GM18502 (cell line): ENCODE results near the gene KRTAP10-10.
"Not testable (repeated sequence)": the region's sequence is repeated elsewhere in the genome, so short reads cannot be mapped to it uniquely, and the experiment has no call there.

Experiments
- ATAC-seq: cut with Tn5 transposase; IDR thresholded peaks from one replicate; pipeline ENCODE4 v1.9.1; 2021; ENCODE audit warnings: mild to moderate bottlenecking; ENCODE audit not compliant: unreplicated experiment, poor library complexity

The KRTAP10-10 gene

GRCh38 chr21:44671911-44672310, 34.8 kb downstream of the KRTAP10-10 start:
- ATAC-seq = no peak

- no peak for ATAC-seq
Observed at GRCh38 chr21:44677881-44678280, 40.7 kb downstream of the KRTAP10-10 start.

- ATAC-seq = no peak
Observed at GRCh38 chr21:44681152-44681551, 44.0 kb downstream of the KRTAP10-10 start.

DNA sequence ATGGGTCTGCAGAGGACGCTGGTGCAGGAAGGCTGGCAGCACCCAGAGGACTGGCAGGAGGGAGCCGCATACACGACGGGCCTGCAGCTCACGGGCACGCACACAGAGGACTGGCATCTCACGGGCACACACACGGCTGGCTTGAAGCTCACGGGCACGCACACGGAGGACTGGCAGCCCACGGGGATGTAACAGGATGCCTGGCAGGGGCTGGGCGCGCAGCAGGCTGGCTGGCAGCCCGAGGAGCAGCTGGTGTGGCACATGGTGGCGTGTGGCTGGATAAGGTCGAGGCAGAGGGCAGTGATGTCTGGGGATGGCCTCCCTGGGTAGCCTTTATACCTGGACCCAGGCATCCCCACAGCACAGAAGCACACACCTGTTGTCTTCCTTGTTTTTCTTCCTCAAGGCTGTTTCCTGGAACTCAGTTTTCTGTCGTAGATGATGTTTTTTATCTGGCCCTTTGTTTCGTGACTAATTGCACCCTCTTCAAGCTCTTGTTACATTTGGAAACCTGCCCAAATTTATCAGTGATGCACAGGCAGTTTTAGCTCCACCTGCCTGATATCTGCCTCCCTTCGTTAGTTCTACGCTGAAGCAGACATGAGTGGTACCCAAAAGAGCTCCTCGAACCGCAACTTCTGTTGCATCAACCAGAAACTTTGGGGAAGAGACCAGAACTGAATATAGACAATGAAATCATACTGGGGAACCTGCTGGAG, 44.9 kb downstream of the KRTAP10-10 start, which contains the start of gene KRTAP12-1:
Gene KRTAP12-1, minus strand, starts transcription at position 303 of the 719 bp plus-strand sequence. Its CDS starts 40 bp downstream, at position 263.
- no peak for ATAC-seq

DNA sequence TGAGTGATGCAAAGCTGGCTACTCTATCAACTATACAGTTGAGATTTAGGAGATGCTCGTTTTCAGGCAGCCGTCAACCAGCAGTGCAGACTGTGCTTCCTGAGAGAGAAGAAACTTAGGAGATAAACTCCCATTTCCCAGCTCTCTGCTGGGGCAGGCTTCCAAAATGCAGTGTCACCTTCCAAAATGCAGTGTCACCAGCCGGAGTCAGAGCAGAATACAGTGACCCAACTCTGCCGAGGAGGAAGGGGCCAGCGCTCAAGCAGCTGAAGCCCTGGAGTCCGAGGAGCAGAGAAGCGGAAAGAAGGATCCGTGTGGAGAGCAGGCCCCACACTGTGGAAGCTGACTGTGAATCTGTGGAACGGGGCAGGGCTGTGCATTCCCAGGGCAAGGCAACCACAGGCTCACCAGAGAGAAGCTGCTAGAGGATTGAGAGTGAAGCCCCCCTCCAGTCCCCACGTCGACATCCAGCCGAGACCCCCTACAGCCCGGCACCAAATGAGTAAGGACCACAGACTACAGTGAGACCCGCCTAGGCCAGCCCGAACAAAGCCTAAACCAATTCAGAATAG, 45.5 kb downstream of the KRTAP10-10 start:
- ATAC-seq = no peak

DNA sequence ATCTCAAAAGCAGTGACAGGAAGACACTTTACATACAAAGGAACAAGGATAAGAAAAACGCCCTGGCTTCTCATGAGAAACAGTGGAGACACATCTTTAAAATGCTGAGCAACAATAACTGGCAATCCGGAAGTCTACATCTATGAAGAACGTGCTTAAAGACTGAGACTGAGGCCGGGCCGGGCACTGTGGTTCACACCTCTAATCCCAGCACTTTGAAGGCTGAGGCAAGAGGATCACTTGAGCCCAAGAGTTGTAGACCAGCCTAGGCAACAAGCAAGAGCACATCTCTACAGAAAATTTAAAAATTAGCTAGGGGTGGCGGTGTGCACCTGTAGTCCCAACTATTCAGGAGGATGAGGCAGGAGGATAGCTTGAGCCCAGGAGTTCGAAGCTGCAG, 46.9 kb downstream of the KRTAP10-10 start:
- no peak for ATAC-seq

GRCh38 chr21:44684483-44684882, 47.3 kb downstream of the KRTAP10-10 start:
- ATAC-seq = no peak

- ATAC-seq = not testable (repeated sequence)
Observed at GRCh38 chr21:44685050-44685449, 47.9 kb downstream of the KRTAP10-10 start.

DNA sequence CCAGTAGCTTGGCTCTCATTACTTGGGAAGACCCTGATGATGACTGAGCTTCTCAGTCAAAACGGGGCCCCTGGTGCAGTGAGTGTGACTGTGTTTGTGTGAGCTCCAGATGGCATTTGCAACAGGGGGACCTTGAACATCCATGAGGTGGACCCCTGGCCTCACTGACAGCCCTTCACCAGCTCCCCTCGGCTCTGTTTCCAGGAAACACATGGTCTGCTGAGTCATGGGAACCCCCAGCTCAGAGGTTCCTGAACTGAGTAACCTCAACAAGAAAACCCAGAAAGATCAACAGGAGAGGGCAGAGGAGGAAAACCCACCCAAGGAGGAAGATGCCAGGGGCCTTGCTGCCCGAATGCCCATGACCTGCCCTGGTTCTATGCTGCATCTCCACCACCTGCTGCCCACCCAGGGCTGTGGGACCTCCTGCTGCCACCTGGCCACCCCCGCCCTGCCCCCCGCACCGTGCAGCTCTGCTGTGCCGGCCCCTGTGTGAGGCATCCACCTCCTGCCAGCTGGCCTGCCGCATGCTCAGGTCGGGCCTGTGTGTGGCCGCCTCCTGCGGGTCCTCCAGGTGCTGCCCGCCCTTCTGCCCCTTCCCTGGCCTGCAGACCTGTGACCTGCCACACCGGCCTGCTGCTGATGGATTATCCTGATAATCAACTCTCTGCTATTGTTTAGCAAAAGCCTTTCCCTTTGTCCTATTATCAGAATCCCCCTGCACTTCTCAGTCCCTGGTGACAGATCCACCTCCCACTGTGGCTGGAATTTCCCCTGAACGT, 49.0 kb downstream of the KRTAP10-10 start:
- no peak for ATAC-seq

DNA sequence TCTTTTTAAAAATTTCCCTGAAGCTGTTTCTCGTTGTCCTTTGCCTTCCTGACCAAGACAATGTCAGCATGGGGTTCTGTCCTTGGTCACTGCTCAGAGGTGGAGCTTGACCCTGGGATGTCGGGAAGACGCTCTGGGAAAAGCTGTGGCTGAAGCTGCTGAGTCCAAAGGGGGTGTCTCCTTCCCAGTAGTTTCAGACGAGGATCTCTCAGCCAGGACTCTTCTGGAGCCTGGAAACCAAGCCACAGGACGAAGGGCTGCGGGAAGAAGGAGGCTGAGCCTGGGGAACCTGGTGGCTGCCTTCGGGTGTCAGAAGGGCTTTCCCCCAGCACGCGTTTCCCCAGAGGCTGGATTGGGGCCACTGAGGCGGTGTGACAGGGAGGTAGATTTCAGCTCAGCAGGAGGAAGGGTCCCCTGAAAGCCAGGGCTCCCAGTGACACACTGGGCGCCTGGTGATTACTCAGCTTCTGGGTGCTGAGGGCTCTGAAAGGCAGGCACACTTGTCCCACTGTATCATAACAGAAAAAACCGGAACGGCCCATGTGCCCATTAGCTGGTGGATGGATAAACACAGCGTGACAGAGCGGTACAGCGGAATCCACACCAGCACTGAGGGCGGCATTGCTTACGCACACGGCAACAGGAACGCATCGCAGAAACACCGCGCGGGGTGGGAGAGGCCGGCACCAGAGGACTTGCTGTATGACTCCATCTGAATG, 49.8 kb downstream of the KRTAP10-10 start:
- ATAC-seq = no peak

GRCh38 chr21:44687671-44688070, 50.5 kb downstream of the KRTAP10-10 start:
- no peak for ATAC-seq
